Loucy (cell line): Measurements from ENCODE around the gene LZTFL1.

Experiments
- H2AFZ ChIP-seq: fragments of 200-600 bp; sonication (generic); 2 replicates; pipeline ENCODE4 v1.6.0; 2016; ENCODE audit warnings: antibody characterized with exemption, mild to moderate bottlenecking, low read length, moderate library complexity
- H3F3A ChIP-seq: fragments of 200-600 bp; 2 replicates; pipeline ENCODE4 v1.6.0; 2016; ENCODE audit warnings: antibody characterized with exemption, low read depth, mild to moderate bottlenecking
- H3K27me3 ChIP-seq: fragments of 200-600 bp; sonication (generic); 2 replicates; pipeline ENCODE4 v1.6.1; 2014; ENCODE audit warnings: low read length, mild to moderate bottlenecking; ENCODE audit not compliant: insufficient read depth, poor library complexity, severe bottlenecking
- H3K36me3 ChIP-seq: fragments of 200-600 bp; sonication (generic); 2 replicates; pipeline ENCODE4 v1.6.1; 2016; ENCODE audit warnings: low read length; ENCODE audit not compliant: insufficient read depth
- H3K4me1 ChIP-seq: fragments of 200-600 bp; sonication (generic); 2 replicates; pipeline ENCODE4 v1.5.1; 2014; ENCODE audit warnings: low read length, mild to moderate bottlenecking; ENCODE audit not compliant: insufficient read depth, poor library complexity, severe bottlenecking
- H3K4me2 ChIP-seq: fragments of 200-600 bp; sonication (generic); 2 replicates; pipeline ENCODE4 v1.6.0; 2014; ENCODE audit warnings: antibody characterized with exemption, low read length, low read depth, mild to moderate bottlenecking; ENCODE audit not compliant: poor library complexity, severe bottlenecking
- H3K4me3 ChIP-seq: fragments of 200-600 bp; sonication (generic); 2 replicates; pipeline ENCODE4 v1.5.1; 2014; ENCODE audit warnings: low read length, mild to moderate bottlenecking, mixed read lengths; ENCODE audit not compliant: poor library complexity, severe bottlenecking
- H3K79me2 ChIP-seq: fragments of 200-600 bp; sonication (generic); 2 replicates; pipeline ENCODE4 v1.6.1; 2014; ENCODE audit warnings: low read length; ENCODE audit not compliant: insufficient read depth
- H3K9ac ChIP-seq: fragments of 200-600 bp; sonication (generic); 2 replicates; pipeline ENCODE4 v1.6.0; 2014; ENCODE audit warnings: mild to moderate bottlenecking, low read depth, low read length, moderate library complexity; ENCODE audit not compliant: poor library complexity, severe bottlenecking
- H3K9me2 ChIP-seq: fragments of 200-600 bp; sonication (generic); replicated peaks from 2 replicates; pipeline ENCODE4 v1.6.1; 2016; ENCODE audit warnings: low read depth, low read length, mixed read lengths
- H3K9me3 ChIP-seq: fragments of 200-600 bp; sonication (generic); 2 replicates; pipeline ENCODE4 v1.6.1; 2014; ENCODE audit warnings: mild to moderate bottlenecking, antibody characterized with exemption, low read length, low read depth; ENCODE audit not compliant: insufficient read depth
- H4K20me1 ChIP-seq: fragments of 200-600 bp; sonication (generic); 2 replicates; pipeline ENCODE4 v1.6.0; 2014; ENCODE audit warnings: antibody characterized with exemption, low read length, mild to moderate bottlenecking; ENCODE audit not compliant: insufficient read depth, poor library complexity, severe bottlenecking
- CTCF ChIP-seq: fragments of 200-600 bp; sonication (generic); conservative IDR thresholded peaks from 2 replicates; pipeline ENCODE4 v1.5.1; 2014; ENCODE audit warnings: mild to moderate bottlenecking, antibody characterized with exemption, low read length
- EZH2phosphoT487 ChIP-seq: fragments of 200-600 bp; IDR thresholded peaks from 2 replicates; pipeline ENCODE4 v1.6.1; 2018; ENCODE audit warnings: antibody characterized with exemption, mild to moderate bottlenecking, moderate library complexity, borderline replicate concordance

Gene LZTFL1

GRCh38 chr3:45842851-45843625, 1.1 kb upstream of the LZTFL1 start:
- H3K79me2 ChIP-seq = no peaks in the 10 kb centered on the region
- H3F3A ChIP-seq = no peaks in the 10 kb centered on the region
- no peak overlapping the region for H2AFZ ChIP-seq
- no peak overlapping the region for H3K9ac ChIP-seq
- no peaks in the 10 kb centered on the region for H3K36me3 ChIP-seq
- no peak overlapping the region for H3K4me2 ChIP-seq
- no peaks in the 10 kb centered on the region for H3K9me2 ChIP-seq
- H3K4me1 ChIP-seq = peaks cover 11% of the 10 kb centered on the region
- no peak overlapping the region for H3K4me3 ChIP-seq
- H4K20me1 ChIP-seq = no peaks in the 10 kb centered on the region
- no peak for TF ChIP-seq EZH2phosphoT487
- no peak for TF ChIP-seq CTCF
- no peaks in the 10 kb centered on the region for H3K27me3 ChIP-seq
- no peaks in the 10 kb centered on the region for H3K9me3 ChIP-seq

- H3F3A ChIP-seq = no peaks in the 10 kb centered on the region
- peak overlapping the region; percentile 76 for H3K4me2 ChIP-seq
- no peaks in the 10 kb centered on the region for H4K20me1 ChIP-seq
- H3K9ac ChIP-seq = peak overlapping the region; percentile 55
- H3K9me3 ChIP-seq = no peaks in the 10 kb centered on the region
- H3K4me1 ChIP-seq = peaks cover 11% of the 10 kb centered on the region
- H3K27me3 ChIP-seq = no peaks in the 10 kb centered on the region
- H3K79me2 ChIP-seq = no peaks in the 10 kb centered on the region
- H2AFZ ChIP-seq = peak overlapping the region; percentile 72
- H3K4me3 ChIP-seq = peak overlapping the region; percentile 83
- TF ChIP-seq CTCF (no peak), EZH2phosphoT487 (no peak)
- no peaks in the 10 kb centered on the region for H3K36me3 ChIP-seq
- no peaks in the 10 kb centered on the region for H3K9me2 ChIP-seq
Observed at GRCh38 chr3:45841420-45841756, 531 bp downstream of the LZTFL1 start.

GRCh38 chr3:45838466-45838865, 3.5 kb downstream of the LZTFL1 start:
- TF ChIP-seq CTCF (no peak), EZH2phosphoT487 (no peak)
- no peak overlapping the region for H3K4me3 ChIP-seq
- H3K9me3 ChIP-seq = no peaks in the 10 kb centered on the region
- H4K20me1 ChIP-seq = no peaks in the 10 kb centered on the region
- H3K27me3 ChIP-seq = no peaks in the 10 kb centered on the region
- no peaks in the 10 kb centered on the region for H3K36me3 ChIP-seq
- no peaks in the 10 kb centered on the region for H3K79me2 ChIP-seq
- H3K4me1 ChIP-seq = no peaks in the 10 kb centered on the region
- no peaks in the 10 kb centered on the region for H3K9me2 ChIP-seq
- H3K4me2 ChIP-seq = no peak overlapping the region
- no peak overlapping the region for H3K9ac ChIP-seq
- no peaks in the 10 kb centered on the region for H3F3A ChIP-seq
- H2AFZ ChIP-seq = no peak overlapping the region
